ENCODE results near the gene VPS26A.

VPS26A gene

GRCh38 chr10:69215405-69216171, 91.6 kb downstream of the VPS26A start:
- DNase-seq (ENCODE audit: insufficient read length) (no peak), FAIRE-seq (no peak)
- TF ChIP-seq POLR2A (IDR thresholded peaks at IDR 0.05; ENCODE audit: low read depth, low read length) (no peak), TAF1 (IDR thresholded peaks at IDR 0.05; ENCODE audit: borderline replicate concordance, low read depth, low read length) (no peak), POLR2AphosphoS5 (IDR thresholded peaks at IDR 0.05; ENCODE audit: low read depth, low read length) (no peak)

GRCh38 chr10:69216577-69217118, 92.7 kb downstream of the VPS26A start:
- TF ChIP-seq POLR2AphosphoS5 (IDR thresholded peaks at IDR 0.05; ENCODE audit: low read depth, low read length) (no peak), TAF1 (IDR thresholded peaks at IDR 0.05; ENCODE audit: borderline replicate concordance, low read depth, low read length) (no peak), POLR2A (IDR thresholded peaks at IDR 0.05; ENCODE audit: low read depth, low read length) (no peak)
- no peak for DNase-seq (ENCODE audit: insufficient read length)
- FAIRE-seq, result no peak

GRCh38 chr10:69217119-69217754, 93.3 kb downstream of the VPS26A start:
- FAIRE-seq (no peak), DNase-seq (ENCODE audit: insufficient read length) (no peak)
- TF ChIP-seq TAF1 (IDR thresholded peaks at IDR 0.05; ENCODE audit: borderline replicate concordance, low read depth, low read length) (no peak), POLR2AphosphoS5 (IDR thresholded peaks at IDR 0.05; ENCODE audit: low read depth, low read length) (no peak), POLR2A (IDR thresholded peaks at IDR 0.05; ENCODE audit: low read depth, low read length) (no peak)

- no peak for DNase-seq (ENCODE audit: insufficient read length)
- no peak for FAIRE-seq
- TF ChIP-seq POLR2AphosphoS5 (IDR thresholded peaks at IDR 0.05; ENCODE audit: low read depth, low read length) (no peak), POLR2A (IDR thresholded peaks at IDR 0.05; ENCODE audit: low read depth, low read length) (no peak), TAF1 (IDR thresholded peaks at IDR 0.05; ENCODE audit: borderline replicate concordance, low read depth, low read length) (no peak)
Measured at GRCh38 chr10:69218831-69219230, 94.9 kb downstream of the VPS26A start.

- no peak for DNase-seq (ENCODE audit: insufficient read length)
- TF ChIP-seq TAF1 (IDR thresholded peaks at IDR 0.05; ENCODE audit: borderline replicate concordance, low read depth, low read length), result no peak
- no peak for TF ChIP-seq POLR2A (IDR thresholded peaks at IDR 0.05; ENCODE audit: low read depth, low read length)
- TF ChIP-seq POLR2AphosphoS5 (IDR thresholded peaks at IDR 0.05; ENCODE audit: low read depth, low read length), result no peak
- FAIRE-seq, result no peak
Measured at GRCh38 chr10:69220041-69220451, 96.1 kb downstream of the VPS26A start, which contains the start of gene HKDC1. Gene HKDC1 (plus strand): TSS chr10:69220332. CDS start chr10:69220436, 104 bp downstream.

- FAIRE-seq, result no peak
- DNase-seq (ENCODE audit: insufficient read length), result no peak
- TF ChIP-seq TAF1 (IDR thresholded peaks at IDR 0.05; ENCODE audit: borderline replicate concordance, low read depth, low read length) (no peak), POLR2A (IDR thresholded peaks at IDR 0.05; ENCODE audit: low read depth, low read length) (no peak), POLR2AphosphoS5 (IDR thresholded peaks at IDR 0.05; ENCODE audit: low read depth, low read length) (no peak)
Measured at GRCh38 chr10:69220507-69220906, 96.5 kb downstream of the VPS26A start.

All from GM12892 (cell line).